M059J (cell line): Measurements from ENCODE around the gene TP73. TPM values are rescaled to one million over a fixed set of nuclear protein-coding genes. Genes with fewer than 3 reads are reported as not detected.
"Not testable (repeated sequence)": the region's sequence is repeated elsewhere in the genome, so short reads cannot be mapped to it uniquely, and the experiment has no call there.

Experiments
- DNase-seq: peaks from one replicate; pipeline ENCODE4 v3.0.0-alpha.2; 2012; ENCODE audit warnings: low read depth
- total RNA-seq: library from RNA; depleted of rRNA; stranded (reverse); fragments of >200 nt; shearing (Covaris generic); gene quantifications from 2 replicates; pipeline ENCODE4 v1.2.3, GENCODE V29; 2014

TP73 gene
- total RNA-seq, 1 experiment from 2014 or later, result 0.91 TPM

DNA sequence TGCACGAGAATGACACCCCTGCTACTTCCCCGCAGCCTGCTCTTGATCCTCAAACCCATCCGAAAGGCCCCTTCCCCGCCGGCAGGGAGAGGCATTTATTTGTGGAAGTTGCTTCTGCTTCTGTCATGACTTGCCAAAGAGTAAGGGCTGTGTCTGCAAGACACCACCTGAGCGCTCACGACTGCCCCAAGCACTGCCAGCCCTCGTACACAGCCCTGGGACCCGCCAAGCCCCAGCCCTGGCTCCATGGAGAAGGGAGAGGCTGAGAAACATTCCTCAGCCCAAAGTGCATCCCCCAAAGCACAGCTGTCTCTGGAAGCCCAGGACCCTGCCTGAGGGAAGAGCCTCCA, 33.8 kb upstream of the TP73 start:
- DNase-seq, result no peak

GRCh38 chr1:3618881-3619671, 33.2 kb upstream of the TP73 start:
- peak; percentile 72 for DNase-seq

DNA sequence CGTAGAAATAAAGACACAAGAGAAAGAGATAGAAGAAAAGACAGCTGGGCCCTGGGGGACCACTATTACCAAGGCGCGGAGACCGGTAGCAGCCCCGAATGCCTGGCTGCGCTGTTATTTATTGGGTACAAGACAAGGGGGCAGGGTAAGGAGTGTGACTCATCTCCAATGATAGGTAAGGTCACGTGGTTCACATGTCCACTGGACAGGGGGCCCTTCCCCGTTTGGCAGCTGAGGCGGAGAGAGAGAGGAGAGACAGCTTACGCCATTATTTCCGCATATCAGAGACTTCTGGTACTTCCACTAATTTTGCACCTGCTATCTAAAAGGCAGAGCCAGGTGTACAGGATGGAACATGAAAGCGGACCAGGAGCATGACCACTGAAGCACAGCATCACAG, 31.6 kb upstream of the TP73 start:
- no peak for DNase-seq

- DNase-seq, result peak; percentile 52
Measured at GRCh38 chr1:3621151-3621671, 31.1 kb upstream of the TP73 start.

DNA sequence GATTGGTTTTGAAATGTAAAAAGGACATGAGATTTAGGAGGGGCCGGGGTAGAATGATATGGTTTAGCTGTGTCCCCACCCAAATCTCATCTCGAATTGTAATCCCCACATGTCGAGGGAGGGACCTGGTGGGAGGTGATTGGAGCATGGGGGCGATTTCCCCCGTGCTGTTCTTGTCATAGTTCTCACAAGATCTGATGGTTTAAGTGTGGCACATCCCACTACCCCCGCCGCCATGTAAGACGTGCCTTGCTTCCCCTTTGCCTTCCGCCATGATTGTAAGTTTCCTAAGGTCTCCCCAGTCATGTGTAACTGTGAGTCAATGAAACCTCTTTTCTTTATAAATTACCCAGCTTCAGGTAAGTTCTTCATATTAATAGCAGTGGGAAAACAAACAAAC, 30.2 kb upstream of the TP73 start:
- not testable (repeated sequence) for DNase-seq

DNA sequence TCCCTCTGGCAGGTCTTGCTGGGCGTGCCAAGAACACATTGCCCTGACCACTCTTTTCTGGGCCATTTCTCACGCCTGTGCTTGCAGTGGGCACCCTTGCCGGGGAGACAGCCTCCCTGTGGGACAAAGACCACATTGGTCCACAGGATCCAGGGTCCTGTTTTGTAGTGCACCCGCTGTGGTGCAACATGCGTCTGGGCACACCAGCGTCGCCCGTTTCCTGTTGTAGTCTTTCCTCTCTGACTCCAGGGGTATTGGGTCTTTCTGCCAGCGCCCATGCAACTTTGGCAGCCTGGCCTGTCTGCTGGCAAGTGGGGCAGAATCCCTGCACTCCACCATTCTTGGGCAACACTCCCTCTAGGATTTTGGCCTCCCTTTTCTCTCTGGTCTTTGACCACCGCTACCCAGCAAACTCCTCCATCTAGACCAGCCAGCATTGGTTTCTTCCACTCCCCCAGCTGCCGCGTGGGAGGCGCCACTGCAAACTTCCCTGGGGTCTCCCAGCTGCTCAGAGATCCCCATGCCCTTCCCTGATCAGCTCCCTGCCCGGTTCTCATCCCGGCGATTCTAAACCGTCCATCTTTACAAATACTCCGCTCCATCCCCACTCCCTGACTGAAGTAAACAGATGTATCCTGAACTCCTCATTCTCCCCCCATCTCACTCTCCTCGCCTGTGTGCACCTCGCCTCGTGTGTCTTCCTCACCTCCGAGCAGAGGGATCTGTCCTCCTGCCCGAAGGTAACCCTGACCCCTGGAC, 28.7 kb upstream of the TP73 start:
- no peak for DNase-seq

DNA sequence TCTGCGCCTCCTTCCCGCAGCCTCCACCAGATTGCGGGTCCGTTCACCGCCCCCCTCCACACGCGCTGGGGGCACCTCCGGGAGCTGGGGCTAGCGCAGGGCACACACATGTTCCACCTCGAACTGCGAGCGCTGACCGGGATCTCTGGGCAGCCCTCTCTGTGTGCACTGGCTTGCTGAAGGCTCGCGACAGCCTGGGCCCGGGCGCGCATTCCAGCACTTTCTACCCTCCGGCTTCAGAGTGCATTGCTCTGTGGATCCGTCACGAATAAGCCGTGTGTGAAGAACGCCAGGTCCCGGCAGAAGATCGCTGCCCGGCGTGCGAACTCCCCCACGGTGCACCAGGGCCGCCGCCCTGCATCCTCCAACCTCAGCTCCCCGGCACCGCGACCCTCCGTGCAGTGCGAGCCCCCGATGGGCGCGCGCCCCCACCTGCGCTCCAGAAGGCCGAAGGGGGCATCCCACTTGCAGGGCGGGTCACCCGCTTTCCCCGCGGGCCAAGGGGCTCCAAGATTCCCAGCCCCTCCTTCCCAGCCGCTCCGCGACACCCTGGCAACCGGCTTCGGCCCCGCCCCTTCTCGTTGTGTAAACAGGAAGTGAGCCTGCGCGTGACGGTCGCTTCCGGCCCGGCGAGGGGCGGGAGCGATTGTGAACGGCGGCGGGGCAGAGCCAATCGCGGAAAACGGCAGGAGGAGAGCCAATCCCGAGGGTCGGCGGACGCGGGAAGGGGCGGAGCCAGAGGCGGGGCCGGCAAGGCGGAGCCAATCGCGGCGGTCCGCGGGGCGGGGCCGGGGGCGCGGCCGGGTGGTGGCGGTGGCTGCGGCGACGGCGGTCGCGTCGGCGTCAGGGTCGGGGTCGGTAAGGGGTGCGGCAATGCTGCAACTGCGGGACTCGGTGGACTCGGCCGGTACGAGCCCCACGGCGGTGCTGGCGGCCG, 27.8 kb upstream of the TP73 start, which contains the start of gene TPRG1L:
Gene TPRG1L (plus strand): TSS at position 816 of the 937 bp plus-strand sequence. CDS start 58 bp downstream, at position 874.
- DNase-seq, result peak; percentile 95

DNA sequence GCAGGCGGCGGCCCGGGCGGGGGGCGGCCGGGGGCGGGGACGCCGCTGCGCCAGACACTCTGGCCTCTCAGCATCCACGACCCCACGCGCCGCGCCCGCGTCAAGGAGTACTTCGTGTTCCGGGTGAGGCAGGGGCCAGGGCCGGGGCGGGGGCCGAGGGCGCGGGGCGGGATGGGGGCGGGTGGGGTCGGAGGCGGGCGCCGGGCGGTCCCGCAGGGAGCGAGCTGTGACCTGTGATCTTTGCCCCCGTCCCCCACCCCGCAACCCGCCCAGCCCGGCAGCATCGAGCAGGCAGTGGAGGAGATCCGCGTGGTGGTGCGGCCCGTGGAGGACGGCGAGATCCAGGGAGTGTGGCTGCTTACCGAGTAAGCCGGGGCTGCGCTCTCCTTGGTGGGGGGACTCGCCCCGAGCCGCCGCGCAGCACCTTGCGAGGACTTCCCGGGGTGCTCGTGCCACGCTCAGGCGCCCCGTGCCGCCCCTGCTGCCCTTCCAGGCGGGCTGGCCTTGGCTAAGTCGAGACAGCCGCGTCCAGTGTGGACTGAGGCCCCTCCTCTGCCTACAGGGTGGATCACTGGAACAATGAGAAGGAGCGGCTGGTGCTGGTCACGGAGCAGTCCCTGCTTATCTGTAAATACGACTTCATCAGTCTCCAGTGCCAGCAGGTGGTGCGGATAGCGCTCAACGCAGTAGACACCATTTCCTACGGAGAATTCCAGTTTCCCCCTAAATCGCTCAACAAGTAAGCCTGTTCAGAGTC, 27.0 kb upstream of the TP73 start:
- DNase-seq, result peak; percentile 30

DNA sequence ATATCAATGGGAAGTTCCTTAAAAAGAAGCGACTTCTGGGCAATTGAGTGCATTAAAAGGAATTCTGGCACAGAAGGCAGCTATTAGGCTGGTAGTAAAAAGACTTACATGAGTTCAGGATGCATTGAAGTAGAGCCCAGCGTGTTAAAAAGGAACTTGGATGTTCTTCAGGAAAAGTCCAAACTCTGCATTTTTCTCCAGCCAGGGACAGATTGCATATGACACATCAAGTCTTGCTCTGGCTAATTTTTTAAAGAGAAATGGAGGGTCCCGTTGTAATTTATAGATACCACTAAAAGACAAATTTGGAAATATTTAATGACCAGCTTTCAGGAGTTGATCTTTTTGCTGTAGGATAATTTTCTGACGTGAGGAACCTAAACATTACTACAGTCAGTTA, 26.3 kb upstream of the TP73 start:
- no peak for DNase-seq

DNA sequence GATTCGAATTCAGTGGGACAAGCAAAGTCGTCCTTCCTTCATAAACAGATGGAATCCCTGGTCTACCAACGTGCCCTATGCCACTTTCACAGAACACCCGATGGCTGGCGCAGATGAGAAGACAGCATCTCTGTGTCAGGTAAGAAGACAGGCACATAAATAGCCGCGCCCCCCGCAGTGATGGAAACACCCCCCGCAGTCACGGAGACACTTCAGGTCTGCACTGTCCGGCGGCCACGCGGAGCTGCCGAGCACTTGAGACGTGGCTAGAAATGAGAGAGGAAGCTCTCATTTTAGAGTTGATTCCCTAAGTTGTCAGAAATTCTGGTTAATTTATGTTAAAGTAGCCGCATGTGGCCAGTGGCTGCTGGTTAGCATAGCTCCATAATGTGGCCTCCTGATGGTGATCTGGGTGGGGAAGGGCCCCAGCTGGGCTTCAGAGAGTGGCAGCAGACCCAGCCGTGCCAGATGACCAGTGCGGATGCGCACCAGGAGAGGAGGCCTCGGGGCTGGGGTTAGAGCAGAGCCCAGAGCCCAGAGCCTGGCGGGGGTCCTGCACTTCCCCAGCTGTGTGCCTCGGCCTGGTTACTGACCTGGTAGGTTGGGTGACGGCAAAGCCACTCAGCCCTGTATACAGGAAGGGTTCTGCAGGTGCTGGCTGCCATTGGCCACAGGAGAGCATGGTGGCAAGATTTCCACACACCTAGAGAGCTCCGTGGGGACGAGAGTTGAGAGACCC, 24.6 kb upstream of the TP73 start:
- DNase-seq, result no peak

DNA sequence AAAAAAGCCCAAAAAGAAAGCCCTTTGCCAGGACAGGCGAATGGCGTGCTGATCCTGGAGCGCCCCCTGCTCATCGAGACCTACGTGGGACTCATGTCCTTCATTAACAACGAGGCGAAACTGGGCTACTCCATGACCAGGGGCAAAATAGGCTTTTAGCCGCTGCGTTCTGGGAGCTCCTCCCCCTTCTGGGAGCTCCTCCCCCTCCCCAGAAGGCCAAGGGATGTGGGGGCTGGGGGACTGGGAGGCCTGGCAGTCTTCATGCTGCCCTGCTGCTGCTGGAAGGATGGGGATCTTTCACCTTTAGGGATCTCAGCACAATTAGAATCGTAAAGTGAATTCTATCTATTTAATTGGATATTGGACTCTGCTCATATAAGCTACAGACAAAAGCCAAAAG, 23.9 kb upstream of the TP73 start:
- DNase-seq, result no peak

DNA sequence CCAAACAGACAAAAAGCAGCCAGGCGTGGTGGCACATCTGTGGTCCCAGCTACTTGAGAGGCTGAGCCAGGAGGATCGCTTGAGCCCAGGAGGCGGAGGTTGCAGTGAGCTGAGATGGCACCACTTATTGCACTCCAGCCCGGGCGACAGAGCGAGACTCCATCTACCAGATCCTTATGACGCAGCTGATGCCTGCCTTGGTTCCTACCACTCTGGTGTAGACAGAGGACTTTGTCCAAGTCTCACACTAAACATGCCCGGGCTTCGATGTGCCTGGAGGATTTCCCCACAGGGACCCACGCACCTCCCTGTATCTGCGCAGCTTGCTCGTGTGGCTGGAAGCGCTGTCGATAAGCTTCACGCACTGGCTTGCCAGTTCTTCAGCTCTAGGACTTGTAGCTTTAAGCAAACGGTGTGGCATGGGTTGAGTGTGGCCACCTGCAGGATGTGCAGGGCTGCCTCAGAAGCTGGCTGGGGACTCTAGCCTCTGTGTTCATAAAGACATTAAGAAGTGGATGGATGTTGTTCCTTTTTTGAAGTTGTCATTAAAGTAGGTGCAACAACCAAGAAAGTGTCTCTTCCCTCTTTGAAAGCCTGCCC, 22.7 kb upstream of the TP73 start:
- no peak for DNase-seq

DNA sequence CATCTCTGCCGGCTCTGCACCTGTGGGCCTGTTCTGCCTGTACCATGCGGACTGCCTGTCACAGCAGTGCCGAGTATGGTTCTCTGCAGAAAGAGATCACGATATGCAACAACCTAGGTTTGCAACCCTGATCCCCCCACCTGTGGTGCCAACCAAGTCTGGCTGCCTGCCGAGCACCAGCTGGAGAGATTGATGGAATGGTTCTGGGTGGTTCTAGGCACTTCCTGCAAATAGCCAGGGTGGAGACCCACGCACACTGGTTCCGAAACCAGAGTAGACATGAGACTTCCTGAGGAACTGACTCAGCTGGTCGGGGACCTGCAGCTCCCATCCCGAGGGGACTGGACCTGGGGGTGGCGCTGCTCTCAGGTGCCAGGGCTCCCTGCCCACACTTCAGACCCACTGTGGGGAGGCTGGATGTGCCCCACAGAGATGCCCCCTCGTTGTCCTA, 22.1 kb upstream of the TP73 start:
- DNase-seq, result no peak

GRCh38 chr1:3630914-3631313, 21.4 kb upstream of the TP73 start:
- no peak for DNase-seq

DNA sequence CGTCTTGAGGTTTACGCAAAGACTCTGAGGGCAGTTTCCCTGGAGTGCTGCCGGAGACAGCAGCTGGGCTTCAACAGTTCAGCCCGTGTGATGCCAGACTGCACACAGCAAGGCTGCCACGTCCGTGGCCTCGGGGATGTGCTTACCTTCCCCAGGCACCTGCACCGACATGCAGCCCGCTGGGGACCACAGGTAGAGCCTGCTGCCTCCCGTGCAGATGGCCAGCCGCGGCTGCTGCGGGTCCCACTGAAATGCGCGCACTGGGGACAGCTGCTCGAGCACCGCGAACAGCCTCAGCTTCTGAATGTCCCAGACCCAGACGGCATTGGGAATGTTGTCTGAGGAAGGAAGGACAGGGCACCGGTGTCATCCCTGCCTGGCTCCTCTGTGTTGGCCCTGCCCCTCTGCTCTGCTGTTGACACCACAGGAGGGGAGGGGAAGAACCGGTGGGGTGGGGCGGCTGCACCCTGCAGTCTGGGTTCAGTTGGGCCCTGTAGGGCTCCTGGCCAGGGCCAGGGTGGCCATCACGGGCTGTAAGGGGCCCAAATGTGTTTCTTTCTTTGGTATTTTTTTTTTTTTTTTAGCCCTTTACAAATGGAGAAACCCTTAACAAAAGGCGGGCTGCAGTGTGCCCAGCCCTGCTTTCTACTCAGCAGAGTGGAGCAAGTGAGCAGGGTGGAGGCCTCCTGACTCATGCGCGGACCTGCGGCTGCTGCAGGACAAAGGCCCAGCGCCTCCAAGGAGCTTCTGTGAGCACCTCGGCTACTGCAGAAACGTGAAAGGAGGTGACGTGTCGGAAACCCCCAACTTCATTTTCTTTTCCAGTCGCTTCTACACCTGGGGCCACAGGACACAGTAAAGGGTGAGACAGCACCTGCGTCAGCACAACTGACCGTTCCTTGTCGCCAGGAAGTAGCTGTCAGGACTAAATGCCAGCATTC, 20.7 kb upstream of the TP73 start:
- DNase-seq, result no peak

GRCh38 chr1:3632298-3632697, 20.0 kb upstream of the TP73 start:
- no peak for DNase-seq

DNA sequence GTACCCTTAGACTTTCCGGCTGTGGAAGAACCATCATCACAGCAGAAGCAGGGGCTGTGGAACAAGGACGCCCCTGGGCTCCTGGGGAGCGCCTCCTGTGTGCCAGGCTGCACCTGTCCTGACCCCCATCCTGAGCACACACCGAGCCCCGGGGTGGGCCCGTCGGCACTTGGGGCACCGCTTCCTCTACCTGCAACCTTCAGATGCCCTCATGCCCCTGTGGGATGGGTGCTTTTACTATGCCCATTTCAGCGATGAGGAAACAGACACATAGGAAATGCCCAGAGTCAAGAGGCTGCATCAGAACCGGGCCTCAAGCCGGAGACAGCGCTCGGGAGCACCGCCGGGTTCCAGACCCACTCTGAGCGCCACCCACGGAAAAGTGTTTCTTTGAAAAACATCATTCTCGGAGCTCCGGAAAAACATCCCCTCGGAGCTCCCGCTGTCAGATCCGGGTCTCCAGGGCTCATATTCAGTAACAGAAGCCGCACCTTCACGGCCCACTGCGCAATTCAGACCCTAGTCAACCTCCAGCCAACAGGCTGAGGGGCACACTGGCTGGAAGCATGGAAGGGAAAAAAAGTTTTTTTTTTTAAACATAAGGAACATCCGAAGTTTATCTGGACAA, 19.5 kb upstream of the TP73 start:
- DNase-seq, result no peak

DNA sequence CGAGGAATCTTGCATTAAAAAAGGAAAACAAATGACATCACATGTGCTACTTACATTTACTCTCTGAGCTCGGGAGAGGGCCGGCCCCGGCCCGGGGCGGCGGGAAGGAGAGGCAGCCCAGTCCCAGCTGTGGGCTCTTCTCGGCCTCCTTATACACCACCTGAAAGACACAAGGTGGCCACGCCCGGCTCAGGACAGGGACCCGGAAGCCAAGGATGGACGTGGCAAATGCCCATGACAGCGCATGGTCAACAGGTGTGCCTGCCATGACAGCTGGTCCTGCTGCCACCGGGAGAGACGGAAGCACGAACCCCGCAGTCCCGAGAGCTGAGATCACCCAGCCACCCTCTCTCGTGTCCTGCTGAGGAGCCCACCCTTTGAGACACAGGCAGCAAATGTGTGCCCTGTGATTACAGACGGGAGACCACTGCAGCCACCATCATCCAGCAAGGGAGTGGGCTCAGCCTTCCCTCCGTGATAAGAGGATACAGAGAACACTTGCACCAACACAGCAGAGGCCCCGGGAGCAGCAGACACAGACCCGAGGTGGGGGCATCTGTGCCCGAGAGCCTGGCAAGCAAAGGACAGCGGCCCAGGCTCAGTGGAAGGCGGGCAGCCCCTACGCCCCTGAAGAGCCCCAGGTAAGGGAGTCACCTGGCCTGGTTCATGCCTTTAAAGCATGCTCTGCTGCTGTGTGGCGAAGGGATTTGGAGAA, 18.8 kb upstream of the TP73 start:
- DNase-seq, result no peak
